Ureter (tissue), 1 donor: ENCODE results near the gene BUB1. TPM values are rescaled to one million over a fixed set of nuclear protein-coding genes. Genes with fewer than 3 reads are reported as not detected.
"Not testable (repeated sequence)": the region's sequence is repeated elsewhere in the genome, so short reads cannot be mapped to it uniquely, and the experiment has no call there.

Experiments used
- DNase-seq: peaks from one replicate; pipeline ENCODE4 v3.0.0-alpha.2; 2020; ENCODE audit warnings: low spot score
- total RNA-seq: library from RNA; stranded (reverse); gene quantifications from one replicate; pipeline ENCODE4 v1.2.4, GENCODE V29; 2023
- donor health status: DM: yes; HTN: yes; CAD: no.

Gene BUB1
- total RNA-seq = 1.4 TPM

GRCh38 chr2:110677530-110678456 lies at the start of gene BUB1:
Gene BUB1 (minus strand): TSS chr2:110678063. CDS start chr2:110677995, 68 bp downstream.
- DNase-seq = peak; percentile 98

- DNase-seq = no peak
Measured at GRCh38 chr2:110726285-110726684, 48.4 kb upstream of the BUB1 start.

- DNase-seq = no peak
Measured at GRCh38 chr2:110725859-110726258, 48.0 kb upstream of the BUB1 start.

GRCh38 chr2:110725370-110725769 lies 47.5 kb upstream of the BUB1 start:
- DNase-seq = no peak

GRCh38 chr2:110724820-110725219 lies 47.0 kb upstream of the BUB1 start:
- DNase-seq = no peak

- DNase-seq = no peak
Measured at GRCh38 chr2:110720547-110720946, 42.7 kb upstream of the BUB1 start.

- no peak for DNase-seq
Measured at GRCh38 chr2:110718990-110719389, 41.1 kb upstream of the BUB1 start.

GRCh38 chr2:110718382-110718781 lies 40.5 kb upstream of the BUB1 start:
- no peak for DNase-seq

- DNase-seq = no peak
Measured at GRCh38 chr2:110717734-110718133, 39.9 kb upstream of the BUB1 start.

- DNase-seq = no peak
Measured at GRCh38 chr2:110716959-110717645, 39.2 kb upstream of the BUB1 start.

- no peak for DNase-seq
Measured at GRCh38 chr2:110714452-110715224, 36.8 kb upstream of the BUB1 start.

- no peak for DNase-seq
Measured at GRCh38 chr2:110713513-110714362, 35.9 kb upstream of the BUB1 start.

GRCh38 chr2:110712737-110713136 lies 34.9 kb upstream of the BUB1 start:
- no peak for DNase-seq

- no peak for DNase-seq
Measured at GRCh38 chr2:110708455-110708854, 30.6 kb upstream of the BUB1 start.

GRCh38 chr2:110707386-110707965 lies 29.6 kb upstream of the BUB1 start:
- no peak for DNase-seq

GRCh38 chr2:110702514-110703380 lies 24.9 kb upstream of the BUB1 start:
- no peak for DNase-seq

- not testable (repeated sequence) for DNase-seq
Measured at GRCh38 chr2:110698253-110698652, 20.4 kb upstream of the BUB1 start.

- not testable (repeated sequence) for DNase-seq
Measured at GRCh38 chr2:110695146-110695898, 17.5 kb upstream of the BUB1 start.

GRCh38 chr2:110691612-110692258 lies 13.9 kb upstream of the BUB1 start:
- no peak for DNase-seq
